Erythroblast (primary cell): Measurements from ENCODE around the gene GPR55.

Experiments used
- GATA1 ChIP-seq: IDR thresholded peaks from 2 replicates; pipeline ENCODE4 v1.6.1; 2011; ENCODE audit warnings: low read depth, mild to moderate bottlenecking, control low read depth, low read length, moderate library complexity
- POLR2A ChIP-seq: IDR thresholded peaks from 2 replicates; pipeline ENCODE4 v1.6.1; 2011; ENCODE audit warnings: mild to moderate bottlenecking, low read length

DNA sequence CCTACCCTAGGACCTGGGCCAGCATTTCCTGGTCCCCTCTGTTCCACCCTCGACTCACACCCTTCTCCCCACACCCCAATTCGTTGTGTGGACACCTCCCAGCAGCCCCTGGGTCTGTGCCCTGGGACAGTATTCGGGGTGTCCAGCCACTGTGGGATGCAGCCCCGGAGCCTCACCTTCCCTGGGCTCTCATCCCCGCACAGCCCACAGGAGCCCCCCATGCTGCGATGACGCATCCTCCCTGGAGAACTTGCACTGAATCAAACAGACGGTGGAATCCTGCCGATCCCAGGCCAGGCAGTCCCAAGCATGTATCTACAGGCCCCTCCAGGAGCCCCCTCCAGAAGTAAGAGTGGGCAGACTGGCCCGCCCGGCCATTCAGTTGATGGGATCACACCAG lies 50.6 kb downstream of the GPR55 start:
- TF ChIP-seq POLR2A, result no peak
- no peak for TF ChIP-seq GATA1
